ENCODE data around the gene LLGL2.
"Not testable (repeated sequence)": the region's sequence is repeated elsewhere in the genome, so short reads cannot be mapped to it uniquely, and the experiment has no call there.

GRCh38 chr17:75477490-75477862, 48.0 kb upstream of the LLGL2 start:
- TF ChIP-seq CTCF, POLR2A (IDR thresholded peaks at IDR 0.05): not testable (repeated sequence)

Measured in esophagus squamous epithelium (tissue), 4 donors.